Measurements from ENCODE around the gene AP2B1. TPM values are rescaled to one million over a fixed set of nuclear protein-coding genes. Genes with fewer than 3 reads are reported as not detected.

AP2B1 gene
- total RNA-seq, 1 donor from 2014 or later, result 162 TPM

DNA sequence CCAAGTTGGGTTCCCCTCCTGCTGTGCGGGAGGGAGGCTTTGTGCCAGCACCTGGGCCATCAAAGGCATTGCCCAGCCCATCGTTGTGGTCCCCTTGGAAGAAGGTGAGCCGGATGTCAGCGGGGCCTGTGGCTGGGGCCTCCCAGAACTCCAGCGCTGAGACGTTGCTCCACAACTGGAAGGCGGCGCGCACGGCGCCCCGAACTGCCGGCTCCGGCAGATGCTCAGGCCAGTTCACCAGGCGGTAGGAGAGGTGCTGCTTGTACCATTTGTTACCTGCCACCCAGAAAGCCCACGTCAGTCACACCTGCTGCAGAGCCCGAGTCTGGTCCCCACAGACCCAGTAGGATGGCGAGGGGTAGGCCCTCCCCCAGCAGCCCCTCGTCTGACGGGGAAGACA lies 186.0 kb downstream of the AP2B1 start:
- DNase-seq (ENCODE audit: low spot score), result no peak

DNA sequence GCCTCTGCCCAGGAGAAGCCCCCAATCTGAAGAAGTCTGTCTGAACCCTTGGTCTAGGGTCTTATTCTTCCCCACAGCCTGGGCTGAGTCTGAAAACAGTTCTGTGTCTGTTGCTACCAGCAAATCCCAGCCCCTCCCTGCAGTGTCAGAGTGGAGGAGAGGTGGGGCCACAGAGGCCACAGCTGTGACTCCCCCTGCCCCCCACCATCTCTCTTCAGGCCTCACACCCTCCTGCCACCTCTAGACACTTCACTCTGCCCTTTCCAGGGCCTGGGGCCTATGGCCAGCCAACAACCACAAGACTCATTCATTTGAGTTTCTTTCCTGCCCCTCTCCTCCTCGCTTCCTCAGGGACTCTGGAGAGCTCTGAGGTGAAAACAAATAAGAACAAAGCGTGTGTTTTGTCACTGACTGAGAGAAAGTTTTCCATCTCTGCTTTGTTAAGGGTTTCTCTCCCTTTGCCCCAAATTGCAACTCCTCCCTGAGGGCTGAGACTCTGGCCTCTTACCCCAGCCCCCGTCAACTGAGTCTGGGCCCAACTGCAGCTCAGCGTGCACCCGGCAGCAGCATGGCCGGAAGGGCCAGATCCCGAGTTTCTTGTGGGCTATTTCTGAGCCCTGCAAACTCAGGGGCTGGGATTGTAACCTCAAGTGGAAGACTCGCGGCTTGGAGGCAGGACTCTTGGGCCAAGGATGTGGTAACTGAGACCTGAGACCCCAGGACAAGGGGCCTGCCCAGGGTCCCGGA lies 186.7 kb downstream of the AP2B1 start:
- DNase-seq (ENCODE audit: low spot score), result no peak

DNA sequence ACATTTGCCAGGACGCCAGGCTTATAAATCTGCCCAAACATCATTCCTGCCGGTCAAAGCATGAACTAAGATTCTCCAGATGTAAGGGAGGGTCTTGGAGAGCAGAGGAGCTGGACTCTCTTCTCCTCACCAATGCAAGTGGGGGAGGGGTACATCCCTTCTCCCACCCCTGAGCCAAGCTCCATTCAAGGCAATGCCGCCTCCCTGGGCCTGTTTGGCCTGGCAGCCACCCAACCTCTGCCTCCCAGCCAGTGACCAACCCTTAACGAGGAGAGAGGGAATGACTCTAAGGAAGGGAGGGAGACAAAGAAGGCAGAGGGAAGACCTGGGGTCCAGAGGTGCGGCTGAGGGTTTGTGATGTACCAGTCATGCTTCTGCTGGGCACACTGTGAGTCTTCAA lies 187.4 kb downstream of the AP2B1 start:
- peak; percentile 64 for DNase-seq (ENCODE audit: low spot score)

DNA sequence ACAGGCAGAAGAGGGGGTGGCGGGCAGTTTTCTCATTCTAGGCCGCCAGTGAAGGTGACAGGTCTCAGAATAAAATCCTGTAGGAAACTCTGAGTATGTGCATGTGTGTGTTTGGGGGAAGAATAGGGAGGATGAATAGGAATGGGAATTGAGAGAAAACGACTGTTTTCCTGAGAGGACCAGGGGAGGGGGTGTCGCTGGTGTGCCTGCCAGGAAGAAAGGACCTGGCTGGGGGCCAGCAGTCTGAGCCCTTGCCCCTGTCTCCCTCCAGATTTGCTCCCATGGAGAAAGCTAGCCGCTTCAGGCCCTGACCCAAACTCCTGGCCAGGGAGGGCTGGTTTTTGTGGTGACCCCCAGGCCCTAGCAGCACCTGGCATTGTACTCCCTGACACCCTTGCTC lies 187.9 kb downstream of the AP2B1 start:
- DNase-seq (ENCODE audit: low spot score), result no peak

DNA sequence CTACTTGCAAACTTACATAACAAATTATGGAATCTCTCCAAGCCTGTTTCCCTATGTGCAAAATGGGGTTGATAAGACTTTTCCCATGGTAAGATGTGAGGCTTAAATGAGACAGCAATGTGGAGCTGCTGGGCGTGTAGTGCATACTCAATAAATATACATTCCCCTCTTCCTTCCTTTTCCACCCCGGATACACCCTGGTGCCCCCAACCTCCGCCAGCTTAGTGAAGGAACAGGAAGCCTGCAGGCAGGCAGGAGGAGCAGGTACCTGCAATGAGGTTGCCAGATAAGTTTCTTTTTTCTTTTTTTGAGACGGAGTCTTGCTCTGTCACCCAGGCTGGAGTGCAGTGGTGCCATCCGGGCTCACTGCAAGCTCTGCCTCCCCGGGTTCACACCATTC lies 188.5 kb downstream of the AP2B1 start:
- no peak for DNase-seq (ENCODE audit: low spot score)

Other genes starting within 250 kb of the AP2B1 start
- gene SLFN11, start 213.7 kb upstream of the AP2B1 start, total RNA-seq, result 12.3 TPM
- gene SLFN12, start 154.8 kb upstream of the AP2B1 start, total RNA-seq, result 16.0 TPM
- 29.1 TPM for gene SLFN13, start 138.6 kb upstream of the AP2B1 start, total RNA-seq
- gene SLFN12L, start 49.6 kb upstream of the AP2B1 start, total RNA-seq, result 3.3 TPM
- not detected for gene SLFN14, start 26.5 kb upstream of the AP2B1 start, total RNA-seq
- gene PEX12, start 8.8 kb upstream of the AP2B1 start, total RNA-seq, result 7.5 TPM
- gene RASL10B, start 144.3 kb downstream of the AP2B1 start, total RNA-seq, result 7.9 TPM
- not detected for gene GAS2L2, start 165.9 kb downstream of the AP2B1 start, total RNA-seq
- gene C17orf50, start 173.6 kb downstream of the AP2B1 start, total RNA-seq, result not detected
- 32.8 TPM for gene MMP28, start 208.3 kb downstream of the AP2B1 start, total RNA-seq
- gene TAF15, start 222.2 kb downstream of the AP2B1 start, total RNA-seq, result 130 TPM

Data from mucosa of gallbladder (tissue), 1 donor.